ENCODE data around the gene C7. TPM values are rescaled to one million over a fixed set of nuclear protein-coding genes. Genes with fewer than 3 reads are reported as not detected.
"Not testable (repeated sequence)": the region's sequence is repeated elsewhere in the genome, so short reads cannot be mapped to it uniquely, and the experiment has no call there.

Gene C7
- not detected for polyA plus RNA-seq (2012; ENCODE audit: missing spikeins)

GRCh38 chr5:40909264-40909663 is at the start of gene C7:
Gene C7, plus strand, starts transcription at chr5:40909497. Its CDS starts 114 bp downstream, at chr5:40909611.
- TF ChIP-seq POLR2A (IDR thresholded peaks at IDR 0.05; ENCODE audit: low read depth, low read length) (no peak), POLR2AphosphoS5 (IDR thresholded peaks at IDR 0.05; ENCODE audit: low read depth, low read length) (no peak), TAF1 (IDR thresholded peaks at IDR 0.05; ENCODE audit: borderline replicate concordance, low read depth, low read length) (no peak)
- FAIRE-seq (no peak), DNase-seq (ENCODE audit: insufficient read length) (no peak)

DNA sequence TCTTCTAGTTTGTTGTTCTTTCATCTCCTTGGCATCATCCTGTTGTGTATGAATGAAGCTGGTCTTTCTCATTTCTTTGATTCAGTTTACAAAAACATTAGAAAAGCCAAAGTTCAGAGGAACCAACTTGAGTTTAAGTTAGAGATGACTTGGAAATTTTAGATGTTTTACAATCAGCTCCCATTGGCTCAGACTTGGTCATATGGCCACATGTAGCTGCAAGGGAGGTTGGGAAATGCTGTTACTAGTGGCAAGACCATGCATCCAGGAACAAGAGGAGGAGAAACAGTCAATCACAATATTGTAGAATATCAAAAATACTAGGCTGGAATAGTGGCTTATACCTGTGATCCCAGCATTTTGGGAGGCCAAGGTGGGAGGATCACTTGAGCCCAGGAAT is 48.6 kb upstream of the C7 start:
- DNase-seq (ENCODE audit: insufficient read length) (no peak), FAIRE-seq (no peak)
- no peak for TF ChIP-seq TAF1 (IDR thresholded peaks at IDR 0.05; ENCODE audit: borderline replicate concordance, low read depth, low read length)
- TF ChIP-seq POLR2AphosphoS5 (IDR thresholded peaks at IDR 0.05; ENCODE audit: low read depth, low read length), result no peak
- no peak for TF ChIP-seq POLR2A (IDR thresholded peaks at IDR 0.05; ENCODE audit: low read depth, low read length)

DNA sequence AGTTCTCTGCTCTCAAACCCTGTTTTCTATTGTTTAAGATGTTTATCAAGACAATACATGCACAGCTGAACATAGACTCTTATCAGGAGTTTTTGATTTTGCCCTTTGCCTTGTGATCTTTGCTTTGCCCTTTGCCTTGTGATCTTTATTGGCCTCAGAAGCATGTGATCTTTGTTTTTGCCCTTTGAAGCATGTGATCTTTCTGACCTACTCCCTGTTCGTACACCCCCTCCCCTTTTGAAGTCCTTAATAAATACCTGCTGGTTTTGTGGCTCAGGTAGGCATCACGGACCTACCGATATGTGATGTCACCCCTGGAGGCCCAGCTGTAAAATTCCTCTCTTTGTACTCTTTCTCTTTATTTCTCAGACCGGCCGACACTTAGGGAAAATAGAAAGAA is 44.3 kb upstream of the C7 start:
- FAIRE-seq; DNase-seq (ENCODE audit: insufficient read length): not testable (repeated sequence)

GRCh38 chr5:40866844-40867243 is 42.5 kb upstream of the C7 start:
- TF ChIP-seq POLR2AphosphoS5 (IDR thresholded peaks at IDR 0.05; ENCODE audit: low read depth, low read length), result no peak
- no peak for TF ChIP-seq TAF1 (IDR thresholded peaks at IDR 0.05; ENCODE audit: borderline replicate concordance, low read depth, low read length)
- no peak for TF ChIP-seq POLR2A (IDR thresholded peaks at IDR 0.05; ENCODE audit: low read depth, low read length)
- FAIRE-seq, result no peak
- no peak for DNase-seq (ENCODE audit: insufficient read length)

- TF ChIP-seq POLR2A (IDR thresholded peaks at IDR 0.05; ENCODE audit: low read depth, low read length), result no peak
- no peak for TF ChIP-seq POLR2AphosphoS5 (IDR thresholded peaks at IDR 0.05; ENCODE audit: low read depth, low read length)
- no peak for TF ChIP-seq TAF1 (IDR thresholded peaks at IDR 0.05; ENCODE audit: borderline replicate concordance, low read depth, low read length)
- FAIRE-seq (no peak), DNase-seq (ENCODE audit: insufficient read length) (no peak)
Observed at GRCh38 chr5:40869384-40869783, 39.9 kb upstream of the C7 start.

DNA sequence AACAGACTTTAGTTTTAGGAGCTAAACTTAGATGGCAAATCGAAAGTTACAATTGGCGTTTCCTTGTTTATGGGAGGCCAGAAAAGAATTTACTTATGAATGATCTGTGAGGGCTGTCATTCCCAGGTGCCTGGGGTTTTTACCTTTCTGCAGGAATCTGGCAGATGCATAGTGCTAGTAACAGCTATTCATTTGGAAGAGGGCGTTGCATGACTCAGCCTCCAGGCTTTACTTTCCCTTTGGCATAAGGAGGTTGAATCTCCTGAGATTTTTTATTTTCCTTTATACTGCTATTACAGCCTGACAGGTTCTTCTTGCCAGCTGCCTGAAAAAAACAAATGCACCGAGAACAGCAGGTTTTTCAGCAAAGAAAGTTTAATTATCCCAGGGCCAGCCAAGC is 38.1 kb upstream of the C7 start:
- TF ChIP-seq POLR2AphosphoS5 (IDR thresholded peaks at IDR 0.05; ENCODE audit: low read depth, low read length) (no peak), POLR2A (IDR thresholded peaks at IDR 0.05; ENCODE audit: low read depth, low read length) (no peak), TAF1 (IDR thresholded peaks at IDR 0.05; ENCODE audit: borderline replicate concordance, low read depth, low read length) (no peak)
- FAIRE-seq (no peak), DNase-seq (ENCODE audit: insufficient read length) (no peak)

DNA sequence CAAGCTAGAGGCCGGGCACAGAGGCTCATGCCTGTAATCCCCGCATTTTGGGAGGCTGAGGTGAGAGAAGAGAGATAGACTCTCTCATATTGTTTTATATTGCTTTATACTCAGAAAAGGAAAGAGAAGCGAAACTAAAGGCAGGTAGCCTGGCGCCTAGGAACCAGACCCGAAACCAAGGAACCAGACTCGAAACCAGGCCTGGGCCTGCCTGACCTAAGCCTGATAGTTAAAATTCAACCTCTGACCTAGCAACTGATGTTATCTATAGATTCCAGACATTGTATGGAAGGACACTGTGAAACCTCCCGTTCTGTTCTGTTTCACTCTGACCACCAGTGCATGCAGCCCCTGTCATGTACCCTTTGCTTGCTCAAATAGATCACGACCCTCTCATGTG is 37.0 kb upstream of the C7 start:
- not testable (repeated sequence) for FAIRE-seq; DNase-seq (ENCODE audit: insufficient read length)

GRCh38 chr5:40873286-40873880 is 35.9 kb upstream of the C7 start:
- no peak for DNase-seq (ENCODE audit: insufficient read length)
- FAIRE-seq, result no peak
- TF ChIP-seq POLR2A (IDR thresholded peaks at IDR 0.05; ENCODE audit: low read depth, low read length) (no peak), POLR2AphosphoS5 (IDR thresholded peaks at IDR 0.05; ENCODE audit: low read depth, low read length) (no peak), TAF1 (IDR thresholded peaks at IDR 0.05; ENCODE audit: borderline replicate concordance, low read depth, low read length) (no peak)

DNA sequence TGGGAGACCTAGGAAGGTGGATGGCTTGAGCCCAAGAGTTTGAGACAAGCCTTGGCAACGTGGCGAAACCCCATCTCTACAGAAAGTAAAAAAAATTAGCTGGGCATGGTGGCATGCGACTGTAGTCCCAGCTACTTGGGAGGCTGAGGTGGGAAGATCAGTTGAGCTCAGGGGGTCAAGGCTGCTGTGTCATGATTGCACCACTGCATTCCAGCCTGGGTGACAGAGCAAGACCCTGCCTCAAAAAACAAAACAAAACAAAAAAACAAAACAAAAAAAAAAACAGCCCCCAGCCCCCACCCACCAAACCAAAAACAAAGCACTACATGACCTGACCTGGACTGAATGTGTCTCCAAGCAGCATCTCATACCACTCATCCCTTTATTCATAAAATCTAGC is 33.3 kb upstream of the C7 start:
- no peak for DNase-seq (ENCODE audit: insufficient read length)
- TF ChIP-seq POLR2A (IDR thresholded peaks at IDR 0.05; ENCODE audit: low read depth, low read length), result no peak
- no peak for TF ChIP-seq POLR2AphosphoS5 (IDR thresholded peaks at IDR 0.05; ENCODE audit: low read depth, low read length)
- no peak for TF ChIP-seq TAF1 (IDR thresholded peaks at IDR 0.05; ENCODE audit: borderline replicate concordance, low read depth, low read length)
- FAIRE-seq, result no peak

DNA sequence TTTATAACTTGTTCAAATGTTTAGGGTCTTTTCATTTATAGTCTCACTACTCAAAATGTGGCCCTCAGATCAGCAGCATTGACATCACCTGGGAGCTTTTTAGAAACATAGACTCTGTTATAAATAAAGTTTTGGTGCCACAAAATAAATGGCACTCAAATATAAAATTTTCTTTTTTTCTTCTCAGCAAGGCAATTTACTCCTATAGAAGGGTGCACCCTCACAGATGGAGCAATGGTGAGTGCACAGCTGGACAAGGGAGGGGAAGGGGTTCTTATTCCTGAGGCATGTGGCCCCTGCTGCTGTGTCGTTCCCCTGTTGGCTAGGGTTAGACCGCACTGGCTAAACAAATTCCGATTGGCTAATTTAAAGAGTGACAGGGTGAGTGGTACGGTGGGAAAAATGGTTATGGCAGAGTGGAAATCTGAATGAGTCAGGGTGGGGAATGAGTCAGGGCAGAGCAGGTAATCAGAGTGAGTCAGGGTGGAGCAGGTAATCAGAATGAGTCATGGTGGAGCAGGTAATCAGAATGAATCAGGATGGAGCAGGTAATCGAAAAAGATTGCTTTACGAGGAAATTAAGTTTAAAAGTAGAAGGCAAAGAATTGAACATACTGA is 31.8 kb upstream of the C7 start:
- FAIRE-seq, result no peak
- no peak for DNase-seq (ENCODE audit: insufficient read length)
- TF ChIP-seq POLR2AphosphoS5 (IDR thresholded peaks at IDR 0.05; ENCODE audit: low read depth, low read length) (no peak), TAF1 (IDR thresholded peaks at IDR 0.05; ENCODE audit: borderline replicate concordance, low read depth, low read length) (no peak), POLR2A (IDR thresholded peaks at IDR 0.05; ENCODE audit: low read depth, low read length) (no peak)

GRCh38 chr5:40879163-40879942 is 29.9 kb upstream of the C7 start:
- no peak for TF ChIP-seq POLR2AphosphoS5 (IDR thresholded peaks at IDR 0.05; ENCODE audit: low read depth, low read length)
- DNase-seq (ENCODE audit: insufficient read length), result no peak
- FAIRE-seq, result no peak

GRCh38 chr5:40882291-40882690 is 27.0 kb upstream of the C7 start:
- DNase-seq (ENCODE audit: insufficient read length), result no peak
- FAIRE-seq, result no peak
- TF ChIP-seq POLR2A (IDR thresholded peaks at IDR 0.05; ENCODE audit: low read depth, low read length) (no peak), POLR2AphosphoS5 (IDR thresholded peaks at IDR 0.05; ENCODE audit: low read depth, low read length) (no peak), TAF1 (IDR thresholded peaks at IDR 0.05; ENCODE audit: borderline replicate concordance, low read depth, low read length) (no peak)

- not testable (repeated sequence) for FAIRE-seq; DNase-seq (ENCODE audit: insufficient read length)
Observed at GRCh38 chr5:40883051-40883450, 26.2 kb upstream of the C7 start.

DNA sequence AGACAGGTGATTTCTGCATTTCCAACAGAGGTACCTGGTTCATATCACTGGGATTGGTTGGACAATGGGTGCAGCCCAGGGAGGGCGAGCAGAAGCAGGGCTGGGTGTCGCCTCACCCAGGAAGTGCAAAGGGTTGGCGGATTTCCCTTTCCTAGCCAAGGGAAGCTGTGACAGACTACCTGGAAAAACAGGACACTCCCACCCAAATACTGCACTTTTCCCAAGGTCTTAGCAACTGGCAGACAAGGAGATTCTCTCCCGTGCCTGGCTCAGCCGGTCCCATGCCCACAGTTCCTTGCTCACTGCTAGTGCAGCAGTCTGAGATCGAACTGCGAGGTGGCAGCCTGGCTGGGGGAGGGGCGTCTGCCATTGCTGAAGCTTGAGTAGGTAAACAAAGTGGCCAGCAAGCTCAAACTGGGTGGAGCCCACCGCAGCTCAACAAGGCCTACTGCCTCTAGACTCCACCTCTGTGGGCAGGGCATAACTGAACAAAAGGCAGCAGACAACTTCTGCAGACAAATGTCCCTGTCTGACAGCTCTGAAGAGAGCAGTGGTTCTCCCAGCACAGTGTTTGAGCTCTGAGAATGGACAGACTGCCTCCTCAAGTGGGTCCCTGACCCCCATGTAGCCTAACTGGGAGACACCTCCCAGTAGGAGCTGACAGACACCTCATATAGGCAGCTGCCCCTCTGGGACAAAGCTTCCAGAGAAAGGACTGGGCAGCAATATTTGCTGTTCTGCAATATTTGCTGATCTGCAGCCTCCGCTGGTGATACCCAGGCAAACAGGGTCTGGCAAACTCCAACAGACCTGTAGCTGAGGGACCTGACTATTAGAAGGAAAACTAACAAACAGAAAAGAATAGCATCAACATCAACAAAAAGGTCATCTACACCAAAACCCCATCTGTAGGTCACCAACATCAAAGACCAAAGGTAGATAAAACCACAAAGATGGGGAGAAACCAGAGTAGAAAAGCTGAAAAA is 13.6 kb upstream of the C7 start:
- not testable (repeated sequence) for FAIRE-seq

More for the DNA sequence above, 13.6 kb upstream of the C7 start:
- DNase-seq (ENCODE audit: insufficient read length), result not testable (repeated sequence)

Data from GM12892 (cell line).